Parathyroid adenoma (tissue), 2 donors: Measurements from ENCODE around the gene PNKP.

Experiments
- H2AFZ ChIP-seq: fragments of 300-600 bp; sonication (generic); one replicate; pipeline ENCODE4 v1.7.0; 2017; ENCODE audit warnings: antibody characterized with exemption, mild to moderate bottlenecking
- H3K27ac ChIP-seq: fragments of 300-600 bp; sonication (generic); one replicate; pipeline ENCODE4 v1.7.0; 2017
- H3K27me3 ChIP-seq: fragments of 300-600 bp; sonication (generic); one replicate; pipeline ENCODE4 v1.7.0; 2017; ENCODE audit warnings: low read length; ENCODE audit not compliant: control insufficient read depth, insufficient read depth
- H3K36me3 ChIP-seq: fragments of 300-600 bp; sonication (generic); one replicate; pipeline ENCODE4 v1.7.0; 2017; ENCODE audit warnings: low read length; ENCODE audit not compliant: control insufficient read depth, insufficient read depth
- H3K4me1 ChIP-seq: fragments of 300-600 bp; sonication (generic); one replicate; pipeline ENCODE4 v1.7.0; 2017; ENCODE audit warnings: control low read depth
- H3K4me2 ChIP-seq: fragments of 300-600 bp; sonication (generic); one replicate; pipeline ENCODE4 v1.7.0; 2017; ENCODE audit warnings: low read length
- H3K4me3 ChIP-seq: fragments of 300-600 bp; sonication (generic); one replicate; pipeline ENCODE4 v1.7.0; 2017; ENCODE audit warnings: low read depth, low read length
- H3K79me2 ChIP-seq: fragments of 300-600 bp; sonication (generic); one replicate; pipeline ENCODE4 v1.7.0; 2017; ENCODE audit warnings: control low read depth
- H3K9ac ChIP-seq: fragments of 300-600 bp; sonication (generic); one replicate; pipeline ENCODE4 v1.7.0; 2017; ENCODE audit warnings: mild to moderate bottlenecking
- H3K9me3 ChIP-seq: fragments of 300-600 bp; sonication (generic); one replicate; pipeline ENCODE4 v1.7.0; 2017; ENCODE audit warnings: low read length; ENCODE audit not compliant: control insufficient read depth
- CTCF ChIP-seq: fragments of 300-600 bp; sonication (generic); IDR thresholded peaks from one replicate; pipeline ENCODE4 v1.7.0; 2017; ENCODE audit warnings: antibody characterized with exemption, mild to moderate bottlenecking
- donor health status: primary hyperparathyroidism.

The PNKP gene

GRCh38 chr19:49855676-49856573 is 11.5 kb downstream of the PNKP start:
- peaks cover 10% of the 10 kb centered on the region for H3K79me2 ChIP-seq
- no peak for TF ChIP-seq CTCF
- H3K4me3 ChIP-seq, result no peak overlapping the region
- H3K36me3 ChIP-seq, result no peaks in the 10 kb centered on the region
- no peak overlapping the region for H3K4me2 ChIP-seq
- no peaks in the 10 kb centered on the region for H3K9me3 ChIP-seq
- H3K27ac ChIP-seq, result no peak overlapping the region
- H3K4me1 ChIP-seq, result peaks cover 4% of the 10 kb centered on the region
- no peak overlapping the region for H3K9ac ChIP-seq
- no peaks in the 10 kb centered on the region for H3K27me3 ChIP-seq
- no peak overlapping the region for H2AFZ ChIP-seq

DNA sequence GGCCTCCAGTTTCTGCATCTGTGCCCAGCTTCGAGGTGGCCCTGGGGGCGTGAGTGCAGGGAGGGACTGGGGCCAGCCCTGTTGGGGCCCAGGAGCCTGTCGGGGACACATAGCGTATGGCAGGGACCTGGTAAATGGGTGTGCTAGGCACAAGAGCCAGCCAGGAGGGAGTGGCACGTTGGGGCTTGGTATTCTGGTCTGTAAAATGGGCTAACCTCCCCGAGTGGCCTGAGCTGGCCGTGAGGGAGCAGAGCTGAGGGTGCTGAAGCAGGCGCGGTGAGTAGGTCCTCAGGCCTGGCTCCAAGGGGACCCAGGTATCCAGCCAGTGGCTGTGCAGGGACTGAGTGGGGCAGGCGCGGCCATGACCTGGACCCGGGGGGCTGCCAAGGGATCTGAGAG is 12.1 kb downstream of the PNKP start:
- TF ChIP-seq CTCF, result no peak
- Histone ChIP-seq H3K9me3 (no peaks in the 10 kb centered on the region), H3K9ac (no peak overlapping the region), H2AFZ (no peak overlapping the region), H3K79me2 (peaks cover 10% of the 10 kb centered on the region), H3K27ac (no peak overlapping the region), H3K36me3 (no peaks in the 10 kb centered on the region), H3K4me2 (no peak overlapping the region), H3K4me1 (peaks cover 4% of the 10 kb centered on the region), H3K27me3 (no peaks in the 10 kb centered on the region), H3K4me3 (no peak overlapping the region)

DNA sequence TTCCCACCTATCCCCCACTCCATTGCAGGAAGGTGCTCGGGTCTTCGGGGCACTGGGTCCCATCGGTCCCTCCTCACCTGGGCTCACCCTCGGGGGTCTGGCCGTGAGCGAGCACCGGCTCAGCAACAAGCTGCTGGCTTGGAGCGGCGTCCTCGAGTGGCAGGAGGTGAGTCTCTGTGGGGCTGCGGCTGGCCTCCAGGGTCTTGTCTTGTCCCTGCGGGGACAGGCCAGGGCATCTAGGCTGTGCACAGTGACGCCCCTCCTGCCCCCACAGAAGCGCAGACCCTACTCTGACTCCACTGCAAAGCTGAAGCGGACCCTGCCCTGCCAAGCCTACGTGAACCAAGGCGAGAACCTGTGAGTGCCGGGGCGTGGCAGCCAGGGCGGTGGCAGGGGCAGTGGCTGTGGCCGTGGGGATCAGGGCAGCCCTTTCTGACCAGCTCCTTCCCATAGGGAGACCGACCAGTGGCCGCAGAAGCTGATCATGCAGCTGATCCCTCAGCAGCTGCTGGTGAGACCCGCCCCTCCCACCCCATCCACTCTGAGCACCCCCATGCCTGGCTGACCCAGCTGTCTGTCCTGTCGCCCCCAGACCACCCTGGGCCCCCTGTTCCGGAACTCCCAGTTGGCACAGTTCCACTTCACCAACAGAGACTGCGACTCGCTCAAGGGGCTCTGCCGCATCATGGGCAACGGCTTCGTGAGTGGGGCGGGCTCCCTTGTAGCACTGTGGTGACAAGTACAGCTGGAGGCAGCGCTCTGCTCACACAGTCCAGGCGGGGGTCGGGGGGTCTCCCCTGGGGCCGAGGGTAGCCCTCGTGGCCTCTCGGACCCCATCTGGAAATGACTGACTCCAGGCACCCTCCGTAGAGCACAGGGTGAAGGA is 12.8 kb downstream of the PNKP start:
- Histone ChIP-seq H3K9ac (no peak overlapping the region), H2AFZ (no peak overlapping the region), H3K79me2 (peaks cover 10% of the 10 kb centered on the region), H3K36me3 (no peaks in the 10 kb centered on the region), H3K4me2 (no peak overlapping the region), H3K27ac (no peak overlapping the region), H3K4me1 (peaks cover 4% of the 10 kb centered on the region), H3K27me3 (no peaks in the 10 kb centered on the region), H3K9me3 (no peaks in the 10 kb centered on the region), H3K4me3 (no peak overlapping the region)
- no peak for TF ChIP-seq CTCF

GRCh38 chr19:49853852-49854377 is 13.5 kb downstream of the PNKP start:
- Histone ChIP-seq H3K27ac (no peak overlapping the region), H3K4me3 (no peak overlapping the region), H3K27me3 (no peaks in the 10 kb centered on the region), H3K4me1 (peaks cover 4% of the 10 kb centered on the region), H3K9ac (no peak overlapping the region), H3K79me2 (peaks cover 10% of the 10 kb centered on the region), H3K36me3 (no peaks in the 10 kb centered on the region), H2AFZ (no peak overlapping the region), H3K4me2 (no peak overlapping the region), H3K9me3 (no peaks in the 10 kb centered on the region)
- TF ChIP-seq CTCF, result no peak
